Iris pigment epithelial cell (primary cell): Measurements from ENCODE around the gene TEAD1.

ENCODE experiments used
- DNase-seq: peaks from one replicate; pipeline ENCODE4 v3.0.0-alpha.2; 2011; ENCODE audit warnings: low read depth

TEAD1 gene

GRCh38 chr11:12986194-12986898, 312.1 kb downstream of the TEAD1 start:
- DNase-seq, result no peak

GRCh38 chr11:12989428-12990161, 315.4 kb downstream of the TEAD1 start:
- peak; percentile 30 for DNase-seq

GRCh38 chr11:12990162-12990480, 315.9 kb downstream of the TEAD1 start:
- DNase-seq, result no peak

GRCh38 chr11:12991426-12991825, 317.2 kb downstream of the TEAD1 start:
- no peak for DNase-seq

- DNase-seq, result no peak
Observed at GRCh38 chr11:12993626-12994025, 319.4 kb downstream of the TEAD1 start.
